Body of pancreas (tissue), 4 donors: ENCODE measurements around the gene HRCT1. TPM values are rescaled to one million over a fixed set of nuclear protein-coding genes. Genes with fewer than 3 reads are reported as not detected.

Experiments used
- ATAC-seq: fragments of 150-250 bp; one replicate; pipeline ENCODE4 v1.9.1; 2016
- DNase-seq, 4 donors: peaks; one replicate each; pipeline ENCODE4 v3.0.0-alpha.2; 2019
- H3K27ac ChIP-seq, 4 donors: fragments of 200-600 bp; sonication (generic); 1 replicate in 3 of 4; 2 replicates in 1 of 4; pipeline versions ENCODE4 v1.5.1 to v1.6.1; 2016 to 2019; ENCODE audit warnings: mild to moderate bottlenecking in 1 of 4, mixed read lengths in 1 of 4, moderate library complexity in 1 of 4
- H3K27me3 ChIP-seq, 2 donors: fragments of 200-600 bp; sonication (generic); one replicate each; pipeline ENCODE4 v1.6.0; 2016; ENCODE audit warnings: mild to moderate bottlenecking in 1 of 2
- H3K36me3 ChIP-seq, 2 donors: fragments of 200-600 bp; sonication (generic); replicated peaks in 1 of 2; 2 replicates each; pipeline ENCODE4 v1.5.1; 2016; ENCODE audit warnings: low read depth in 2 of 2; ENCODE audit not compliant: insufficient read depth in 1 of 2
- H3K4me1 ChIP-seq: fragments of 200-600 bp; sonication (generic); one replicate; pipeline ENCODE4 v1.6.0; 2016
- H3K4me3 ChIP-seq, 2 donors: fragments of 200-600 bp; sonication (generic); 1 replicate in 1 of 2; 2 replicates in 1 of 2; pipeline ENCODE4 v1.5.1; 2016 to 2019
- H3K9me3 ChIP-seq, 3 donors: fragments of 200-600 bp; sonication (generic); 1 replicate in 2 of 3; 2 replicates in 1 of 3; pipeline ENCODE4 v1.5.1; 2016
- CTCF ChIP-seq, 7 experiments: fragments of 450-650 bp in 4 of 7; fragments of 200-600 bp in 3 of 7; sonication (generic) in 3 of 7; IDR thresholded peaks; one replicate each; pipeline ENCODE4 v1.5.1; 2016 to 2019; ENCODE audit warnings: antibody characterized with exemption in 7 of 7
- POLR2A ChIP-seq, 3 donors: fragments of 450-650 bp; IDR thresholded peaks; one replicate each; pipeline ENCODE4 v1.6.1; 2016; ENCODE audit warnings: antibody characterized with exemption in 3 of 3, mild to moderate bottlenecking in 2 of 3
- WGBS, 2 donors: methylation state at CpG; one replicate each; pipeline ENCODE4 v1.1.5; 2017; 5-methylcytosine and 5-hydroxymethylcytosine counted together
- intact Hi-C: fragments of 100-400 bp; cut with DNase I; formaldehyde crosslinking; loops from one replicate; pipeline ENCODE4 v1.15.1; 2023
- total RNA-seq, 2 donors: library from RNA; depleted of rRNA; stranded (reverse); fragments of >200 nt; gene quantifications; one replicate each; pipeline ENCODE4 v1.1.0, GENCODE V29; 2016

The HRCT1 gene
- total RNA-seq, 2 donors from 2014 or later, result 0.99 to 3.4 TPM

- DNase-seq (peak in 2 of 4 donors; percentile 25 to 40), ATAC-seq (peak; percentile 33)
- H3K27me3 ChIP-seq, result peaks cover 0 to 8% of the 10 kb centered on the region in 2 donors
- TF ChIP-seq CTCF (IDR thresholded peaks at IDR 0.05), result no peak
- no peak for TF ChIP-seq POLR2A (IDR thresholded peaks at IDR 0.05)
- WGBS, 2 donors, result 41 to 43% methylated on average over 16 of the region's 16 CpGs
- H3K27ac ChIP-seq, result no peak overlapping the region
- intact Hi-C loops, result no loop called here
- H3K36me3 ChIP-seq, result no peaks in the 10 kb centered on the region
- H3K4me3 ChIP-seq, result no peak overlapping the region
- H3K9me3 ChIP-seq, result no peaks in the 10 kb centered on the region
- no peaks in the 10 kb centered on the region for H3K4me1 ChIP-seq
These were observed 46.6 kb upstream of the HRCT1 start for GRCh38 chr9:35859310-35859989.

- no peaks in the 10 kb centered on the region for H3K36me3 ChIP-seq
- H3K9me3 ChIP-seq, result no peaks in the 10 kb centered on the region
- no peak for ATAC-seq
- TF ChIP-seq POLR2A (IDR thresholded peaks at IDR 0.05), result no peak
- TF ChIP-seq CTCF (IDR thresholded peaks at IDR 0.05), result no peak
- intact Hi-C loops, result no loop called here
- H3K27ac ChIP-seq, result no peak overlapping the region
- no peak overlapping the region for H3K4me3 ChIP-seq
- DNase-seq, result no peak
- WGBS, 2 donors, result 37 to 40% methylated on average over 3 of the region's 3 CpGs
- H3K4me1 ChIP-seq, result no peaks in the 10 kb centered on the region
- H3K27me3 ChIP-seq, result peaks cover 0 to 8% of the 10 kb centered on the region in 2 donors
These were observed 46.0 kb upstream of the HRCT1 start for GRCh38 chr9:35859990-35860339.

GRCh38 chr9:35861161-35861897 lies 44.7 kb upstream of the HRCT1 start:
- WGBS, 2 donors, result 38 to 40% methylated on average over 11 to 12 of the region's 12 CpGs
- no peak for TF ChIP-seq POLR2A (IDR thresholded peaks at IDR 0.05)
- no peak overlapping the region for H3K27ac ChIP-seq
- peaks cover 0 to 8% of the 10 kb centered on the region in 2 donors for H3K27me3 ChIP-seq
- no peaks in the 10 kb centered on the region for H3K4me1 ChIP-seq
- DNase-seq, result no peak
- no peak overlapping the region for H3K4me3 ChIP-seq
- ATAC-seq, result no peak
- no peaks in the 10 kb centered on the region for H3K36me3 ChIP-seq
- no peaks in the 10 kb centered on the region for H3K9me3 ChIP-seq
- intact Hi-C loops, result no loop called here

- Histone ChIP-seq H3K4me1 (no peaks in the 10 kb centered on the region), H3K27ac (no peak overlapping the region), H3K4me3 (no peak overlapping the region), H3K27me3 (peaks cover 0 to 8% of the 10 kb centered on the region in 2 donors), H3K9me3 (no peaks in the 10 kb centered on the region), H3K36me3 (no peaks in the 10 kb centered on the region)
- TF ChIP-seq CTCF (IDR thresholded peaks at IDR 0.05), result no peak
- TF ChIP-seq POLR2A (IDR thresholded peaks at IDR 0.05), result no peak
- ATAC-seq (no peak), DNase-seq (no peak)
- WGBS, 2 donors, result 81 to 82% methylated on average over 4 of the region's 4 CpGs
- intact Hi-C loops, result no loop called here
These were observed 43.7 kb upstream of the HRCT1 start for GRCh38 chr9:35862328-35862727.

- no peaks in the 10 kb centered on the region for H3K36me3 ChIP-seq
- H3K27me3 ChIP-seq, result peaks cover 0 to 8% of the 10 kb centered on the region in 2 donors
- no peak overlapping the region for H3K27ac ChIP-seq
- no peaks in the 10 kb centered on the region for H3K4me1 ChIP-seq
- DNase-seq (no peak), ATAC-seq (no peak)
- intact Hi-C loops, result no loop called here
- 53 to 55% methylated on average over 6 to 8 of the region's 8 CpGs for WGBS, 2 donors
- TF ChIP-seq CTCF (IDR thresholded peaks at IDR 0.05) (no peak), POLR2A (IDR thresholded peaks at IDR 0.05) (no peak)
- H3K9me3 ChIP-seq, result no peaks in the 10 kb centered on the region
- H3K4me3 ChIP-seq, result no peak overlapping the region
These were observed 42.4 kb upstream of the HRCT1 start for GRCh38 chr9:35863583-35863982.
